ENCODE data around the gene WEE2. TPM values are rescaled to one million over a fixed set of nuclear protein-coding genes. Genes with fewer than 3 reads are reported as not detected.
"Not testable (repeated sequence)": the region's sequence is repeated elsewhere in the genome, so short reads cannot be mapped to it uniquely, and the experiment has no call there.

The WEE2 gene
- total RNA-seq, 6 donors from 2014 or later, result 0.78 TPM; not detected in 5

DNA sequence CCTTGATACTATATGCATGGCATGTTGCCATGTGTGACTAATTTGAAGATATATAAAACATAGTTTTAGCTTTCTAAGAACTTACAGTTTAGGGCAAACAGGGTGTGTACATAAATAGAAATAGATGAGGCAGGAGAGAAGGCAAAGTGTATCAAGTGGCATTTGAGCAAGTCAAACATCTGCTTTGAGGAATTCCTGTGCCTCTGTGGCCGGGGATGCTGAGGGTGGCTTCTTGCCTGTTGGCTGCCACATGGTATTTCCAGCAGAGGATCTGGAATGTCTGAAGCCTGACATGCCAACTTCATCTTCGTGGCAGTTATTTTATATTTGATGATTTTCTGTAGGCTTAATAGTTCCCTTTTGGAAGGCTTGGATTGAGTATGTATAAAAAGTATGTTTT, 36.0 kb downstream of the WEE2 start:
- DNase-seq (no peak), ATAC-seq (ENCODE audit: low FRiP score in 2 of 2) (no peak)
- Histone ChIP-seq H3K4me1 (peaks cover 8 to 17% (median 15%) of the 10 kb centered on the region in 4 donors), H3K27ac (no peak overlapping the region), H3K36me3 (peaks cover 36 to 94% (median 59%) of the 10 kb centered on the region in 4 donors), H3K4me3 (no peak overlapping the region), H3K9me3 (no peaks in the 10 kb centered on the region), H3K27me3 (no peaks in the 10 kb centered on the region)
- TF ChIP-seq EP300 (IDR thresholded peaks at IDR 0.05), result no peak
- TF ChIP-seq, protein P1, sequence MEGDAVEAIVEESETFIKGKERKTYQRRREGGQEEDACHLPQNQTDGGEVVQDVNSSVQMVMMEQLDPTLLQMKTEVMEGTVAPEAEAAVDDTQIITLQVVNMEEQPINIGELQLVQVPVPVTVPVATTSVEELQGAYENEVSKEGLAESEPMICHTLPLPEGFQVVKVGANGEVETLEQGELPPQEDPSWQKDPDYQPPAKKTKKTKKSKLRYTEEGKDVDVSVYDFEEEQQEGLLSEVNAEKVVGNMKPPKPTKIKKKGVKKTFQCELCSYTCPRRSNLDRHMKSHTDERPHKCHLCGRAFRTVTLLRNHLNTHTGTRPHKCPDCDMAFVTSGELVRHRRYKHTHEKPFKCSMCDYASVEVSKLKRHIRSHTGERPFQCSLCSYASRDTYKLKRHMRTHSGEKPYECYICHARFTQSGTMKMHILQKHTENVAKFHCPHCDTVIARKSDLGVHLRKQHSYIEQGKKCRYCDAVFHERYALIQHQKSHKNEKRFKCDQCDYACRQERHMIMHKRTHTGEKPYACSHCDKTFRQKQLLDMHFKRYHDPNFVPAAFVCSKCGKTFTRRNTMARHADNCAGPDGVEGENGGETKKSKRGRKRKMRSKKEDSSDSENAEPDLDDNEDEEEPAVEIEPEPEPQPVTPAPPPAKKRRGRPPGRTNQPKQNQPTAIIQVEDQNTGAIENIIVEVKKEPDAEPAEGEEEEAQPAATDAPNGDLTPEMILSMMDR (IDR thresholded peaks at IDR 0.05), result no peak
- no peak for TF ChIP-seq POLR2A (IDR thresholded peaks at IDR 0.05)
- TF ChIP-seq POLR2AphosphoS5 (IDR thresholded peaks at IDR 0.05), result no peak
- WGBS, 2 donors, result 88 to 94% methylated on average over 2 of the region's 2 CpGs

- no peaks in the 10 kb centered on the region for H3K4me1 ChIP-seq
- no peak for DNase-seq
- peaks cover 62 to 98% (median 75%) of the 10 kb centered on the region in 4 donors for H3K36me3 ChIP-seq
- ATAC-seq (ENCODE audit: low FRiP score in 2 of 2), result no peak
- 90 to 93% methylated on average over 2 of the region's 2 CpGs for WGBS, 2 donors
- no peak overlapping the region for H3K27ac ChIP-seq
- TF ChIP-seq POLR2A (IDR thresholded peaks at IDR 0.05) (no peak), POLR2AphosphoS5 (IDR thresholded peaks at IDR 0.05) (no peak), EP300 (IDR thresholded peaks at IDR 0.05) (no peak)
- TF ChIP-seq, protein P1 (IDR thresholded peaks at IDR 0.05), result no peak
- no peak overlapping the region for H3K4me3 ChIP-seq
- H3K27me3 ChIP-seq, result no peaks in the 10 kb centered on the region
- peaks cover 5 to 29% (median 22%) of the 10 kb centered on the region in 4 donors for H3K9me3 ChIP-seq
Measured at GRCh38 chr7:141748396-141748795, 40.2 kb downstream of the WEE2 start.

DNA sequence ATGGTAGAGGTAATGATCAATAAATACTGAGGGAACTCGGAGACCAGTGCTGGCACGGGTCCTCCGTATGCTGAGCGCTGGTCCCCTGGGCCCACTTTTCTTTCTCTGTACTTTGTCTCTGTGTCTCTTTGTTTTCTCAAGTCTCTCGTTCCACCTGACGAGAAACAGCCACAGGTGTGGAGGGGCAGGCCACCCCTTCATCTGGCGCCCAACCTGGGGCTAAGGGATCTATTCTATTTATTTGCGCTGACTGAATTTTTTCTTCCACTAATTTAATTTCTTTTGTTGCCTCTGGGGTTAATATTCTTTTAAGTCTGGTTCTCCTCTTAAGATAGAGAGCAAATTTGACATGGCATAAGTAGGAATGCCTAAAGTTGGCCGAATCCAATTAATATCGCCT, 43.8 kb downstream of the WEE2 start:
- not testable (repeated sequence) for H3K4me1 ChIP-seq; H3K4me3 ChIP-seq; H3K27me3 ChIP-seq; DNase-seq; H3K27ac ChIP-seq; ATAC-seq (ENCODE audit: low FRiP score in 2 of 2)
- H3K36me3 ChIP-seq, result peaks cover 30 to 78% (median 55%) of the 10 kb centered on the region in 4 donors
- H3K9me3 ChIP-seq, result peaks cover 5 to 29% (median 22%) of the 10 kb centered on the region in 4 donors
- whole genome bisulfite sequencing, 2 donors, result 97 to 99% methylated on average over 10 of the region's 10 CpGs

GRCh38 chr7:141752634-141753033, 44.5 kb downstream of the WEE2 start:
- no peak for TF ChIP-seq EP300 (IDR thresholded peaks at IDR 0.05)
- TF ChIP-seq POLR2A (IDR thresholded peaks at IDR 0.05), result no peak
- TF ChIP-seq, protein P1 (IDR thresholded peaks at IDR 0.05), result peak in 1 of 6 experiments; percentile 12
- no peak for TF ChIP-seq POLR2AphosphoS5 (IDR thresholded peaks at IDR 0.05)
- peaks cover 28 to 80% (median 56%) of the 10 kb centered on the region in 4 donors for H3K36me3 ChIP-seq
- WGBS, 2 donors, result 98 to 99% methylated on average over 13 of the region's 13 CpGs
- H3K9me3 ChIP-seq, result peaks cover 5 to 29% (median 22%) of the 10 kb centered on the region in 4 donors
- ATAC-seq (ENCODE audit: low FRiP score in 2 of 2), result no peak
- H3K27ac ChIP-seq, result no peak overlapping the region
- no peak for DNase-seq
- H3K27me3 ChIP-seq, result no peaks in the 10 kb centered on the region
- no peak overlapping the region for H3K4me3 ChIP-seq
- no peaks in the 10 kb centered on the region for H3K4me1 ChIP-seq

DNA sequence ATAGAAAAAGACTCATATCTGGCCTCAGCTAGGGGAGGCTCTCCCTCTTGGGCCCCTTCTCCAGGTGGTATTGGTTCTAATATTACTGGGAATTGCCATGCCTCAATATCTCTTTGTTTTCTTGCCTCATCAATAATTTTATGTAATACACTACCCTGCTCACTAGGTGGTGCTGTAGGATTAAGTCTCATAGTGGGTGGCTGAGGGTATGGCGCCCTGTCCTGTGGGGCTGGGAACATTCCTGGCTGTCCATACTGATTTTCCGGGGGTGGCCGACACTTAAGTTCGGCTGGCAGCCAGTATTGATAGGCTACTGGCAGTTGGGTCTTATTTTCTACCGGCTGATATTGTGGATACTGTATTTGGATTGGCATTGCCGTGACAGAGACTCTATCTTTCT, 46.8 kb downstream of the WEE2 start:
- H3K4me3 ChIP-seq, result no peak overlapping the region
- no peaks in the 10 kb centered on the region for H3K27me3 ChIP-seq
- H3K9me3 ChIP-seq, result peaks cover 5 to 29% (median 22%) of the 10 kb centered on the region in 4 donors
- no peaks in the 10 kb centered on the region for H3K4me1 ChIP-seq
- WGBS, 2 donors, result 78 to 100% methylated on average over 6 of the region's 6 CpGs
- DNase-seq, result no peak
- H3K27ac ChIP-seq, result no peak overlapping the region
- ATAC-seq (ENCODE audit: low FRiP score in 2 of 2), result no peak
- TF ChIP-seq, protein P1 (IDR thresholded peaks at IDR 0.05), result peak in 3 of 6 experiments; percentile 29 to 47 (median 31)
- no peak for TF ChIP-seq POLR2AphosphoS5 (IDR thresholded peaks at IDR 0.05)
- H3K36me3 ChIP-seq, result peaks cover 19 to 70% (median 57%) of the 10 kb centered on the region in 4 donors

All from upper lobe of left lung (tissue), 6 donors.